WERI-Rb-1 (cell line): Measurements from ENCODE around the gene GPI.

Source experiments
- DNase-seq: peaks from one replicate; pipeline ENCODE4 v3.0.0-alpha.2; 2020
- H3K27ac ChIP-seq: fragments of 250-450 bp; sonication (Bioruptor Pico); 2 replicates; pipeline ENCODE4 v1.5.1; 2020; ENCODE audit warnings: mild to moderate bottlenecking, moderate library complexity
- H3K27me3 ChIP-seq: fragments of 250-450 bp; sonication (Bioruptor Pico); 2 replicates; pipeline ENCODE4 v1.5.1; 2021; ENCODE audit warnings: mild to moderate bottlenecking, low read depth, moderate library complexity; ENCODE audit not compliant: insufficient read depth, severe bottlenecking
- H3K36me3 ChIP-seq: fragments of 250-450 bp; sonication (Bioruptor Pico); 2 replicates; pipeline ENCODE4 v1.5.1; 2020; ENCODE audit warnings: mild to moderate bottlenecking, moderate library complexity
- H3K4me3 ChIP-seq: 2 replicates; pipeline ENCODE4 v1.5.1; 2011; ENCODE audit warnings: low read depth, mild to moderate bottlenecking, control low read depth, low read length
- H3K9me3 ChIP-seq: fragments of 250-450 bp; sonication (Bioruptor Pico); 2 replicates; pipeline ENCODE4 v1.5.1; 2021; ENCODE audit warnings: mild to moderate bottlenecking, moderate library complexity; ENCODE audit not compliant: severe bottlenecking
- CTCF ChIP-seq: IDR thresholded peaks from 2 replicates; pipeline ENCODE4 v1.5.1; 2011; ENCODE audit warnings: low read depth, mild to moderate bottlenecking, control low read depth, inconsistent platforms, low read length

Gene GPI

GRCh38 chr19:34409189-34410164 is 44.5 kb downstream of the GPI start:
- no peak for TF ChIP-seq CTCF
- Histone ChIP-seq H3K27me3 (no peaks in the 10 kb centered on the region), H3K27ac (no peak overlapping the region), H3K4me3 (no peak overlapping the region), H3K9me3 (no peaks in the 10 kb centered on the region), H3K36me3 (peaks cover 51% of the 10 kb centered on the region)
- DNase-seq, result no peak

- H3K36me3 ChIP-seq, result peaks cover 65% of the 10 kb centered on the region
Observed at GRCh38 chr19:34411216-34411615, 46.2 kb downstream of the GPI start.

GRCh38 chr19:34416021-34416545 is 51.1 kb downstream of the GPI start:
- Histone ChIP-seq H3K36me3 (peaks cover 55% of the 10 kb centered on the region), H3K27me3 (no peaks in the 10 kb centered on the region), H3K27ac (no peak overlapping the region), H3K9me3 (no peaks in the 10 kb centered on the region), H3K4me3 (no peak overlapping the region)
- DNase-seq, result no peak
- no peak for TF ChIP-seq CTCF

More at GRCh38 chr19:34411216-34411615, 46.2 kb downstream of the GPI start:
- Histone ChIP-seq H3K9me3 (no peaks in the 10 kb centered on the region), H3K27ac (no peak overlapping the region), H3K27me3 (no peaks in the 10 kb centered on the region), H3K4me3 (no peak overlapping the region)
- no peak for DNase-seq
- no peak for TF ChIP-seq CTCF

- DNase-seq, result no peak
- H3K27ac ChIP-seq, result no peak overlapping the region
- H3K9me3 ChIP-seq, result no peaks in the 10 kb centered on the region
- H3K27me3 ChIP-seq, result no peaks in the 10 kb centered on the region
- TF ChIP-seq CTCF, result no peak
- H3K4me3 ChIP-seq, result no peak overlapping the region
- peaks cover 48% of the 10 kb centered on the region for H3K36me3 ChIP-seq
Observed at GRCh38 chr19:34418300-34418699, 53.3 kb downstream of the GPI start.

GRCh38 chr19:34426096-34426661 is 61.2 kb downstream of the GPI start:
- H3K27me3 ChIP-seq, result no peaks in the 10 kb centered on the region
- no peak for TF ChIP-seq CTCF
- H3K27ac ChIP-seq, result no peak overlapping the region
- H3K36me3 ChIP-seq, result peaks cover 40% of the 10 kb centered on the region
- H3K4me3 ChIP-seq, result no peak overlapping the region
- H3K9me3 ChIP-seq, result no peaks in the 10 kb centered on the region
- no peak for DNase-seq
